K562 treated with DMSO at 1 percent for 4 hours (cell line): Measurements from ENCODE around the gene NGEF. TPM values are rescaled to one million over a fixed set of nuclear protein-coding genes. Genes with fewer than 3 reads are reported as not detected.

Source experiments
- total RNA-seq: library from RNA; unstranded; fragments of 300-600 nt; gene quantifications from 2 replicates; pipeline ENCODE4 v1.2.3, GENCODE V29; 2022; ENCODE audit not compliant: insufficient read depth

The NGEF gene
- not detected in 2 replicates for total RNA-seq

GRCh38 chr2:233013027-233013461 is at the start of gene NGEF:
Gene NGEF (minus strand): TSS chr2:233013256. CDS start chr2:232974890, 38,366 bp downstream.

GRCh38 chr2:233059797-233060500 is 46.9 kb upstream of the NGEF start, which contains the start of gene INPP5D:
Gene INPP5D (plus strand): TSS chr2:233060342. CDS start chr2:233060479, 137 bp downstream.

GRCh38 chr2:233032551-233033320 is 19.7 kb upstream of the NGEF start, which contains the start of gene NEU2:
Gene NEU2 (plus strand): TSS chr2:233032672. CDS start chr2:233032672, 0 bp downstream.

GRCh38 chr2:232870018-232870765 is 142.9 kb downstream of the NGEF start, which contains the start of gene SNORC:
Gene SNORC (plus strand): TSS chr2:232870264. CDS start chr2:232870342, 78 bp downstream.

Other genes starting within 250 kb of the NGEF start
- gene KCNJ13, start 236.7 kb downstream of the NGEF start, total RNA-seq = not detected in 2 replicates
- 12.4 and 15.9 TPM in 2 replicates for gene SNORC, start 143.0 kb downstream of the NGEF start, total RNA-seq
- not detected in 2 replicates for gene NEU2, start 19.4 kb upstream of the NGEF start, total RNA-seq
- 7.2 and 21.6 TPM in 2 replicates for gene INPP5D, start 47.1 kb upstream of the NGEF start, total RNA-seq
- 8.8 and 16.7 TPM in 2 replicates for gene ATG16L1, start 238.4 kb upstream of the NGEF start, total RNA-seq